Fibroblast of the conjunctiva (primary cell): ENCODE data around the gene SLAIN2.

Experiments
- DNase-seq: peaks from one replicate; pipeline ENCODE4 v3.0.0-alpha.2; 2010; ENCODE audit warnings: low read depth

The SLAIN2 gene

DNA sequence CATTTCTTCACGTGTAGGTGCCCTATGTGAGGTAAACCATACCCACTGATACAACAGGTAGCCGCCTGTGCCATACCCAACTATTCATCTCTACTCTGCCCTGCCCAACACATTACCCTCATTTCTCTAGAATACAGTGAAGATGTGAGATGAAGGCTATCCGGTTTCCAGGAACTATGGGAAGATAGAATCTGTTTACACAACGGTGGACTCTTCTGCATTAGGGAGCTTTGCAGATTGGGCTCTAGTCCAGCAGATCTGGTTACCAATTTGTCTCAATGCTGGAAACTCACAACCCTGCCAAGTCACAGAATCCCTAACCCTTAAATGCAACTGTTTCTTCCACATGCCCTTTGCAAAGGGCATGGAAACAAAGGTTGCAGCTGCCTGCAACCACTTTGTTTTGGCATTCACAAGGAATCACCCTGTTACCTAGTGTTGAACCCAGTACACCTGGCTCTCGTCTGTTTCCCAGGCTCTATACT is 6.4 kb upstream of the SLAIN2 start:
- DNase-seq = no peak

DNA sequence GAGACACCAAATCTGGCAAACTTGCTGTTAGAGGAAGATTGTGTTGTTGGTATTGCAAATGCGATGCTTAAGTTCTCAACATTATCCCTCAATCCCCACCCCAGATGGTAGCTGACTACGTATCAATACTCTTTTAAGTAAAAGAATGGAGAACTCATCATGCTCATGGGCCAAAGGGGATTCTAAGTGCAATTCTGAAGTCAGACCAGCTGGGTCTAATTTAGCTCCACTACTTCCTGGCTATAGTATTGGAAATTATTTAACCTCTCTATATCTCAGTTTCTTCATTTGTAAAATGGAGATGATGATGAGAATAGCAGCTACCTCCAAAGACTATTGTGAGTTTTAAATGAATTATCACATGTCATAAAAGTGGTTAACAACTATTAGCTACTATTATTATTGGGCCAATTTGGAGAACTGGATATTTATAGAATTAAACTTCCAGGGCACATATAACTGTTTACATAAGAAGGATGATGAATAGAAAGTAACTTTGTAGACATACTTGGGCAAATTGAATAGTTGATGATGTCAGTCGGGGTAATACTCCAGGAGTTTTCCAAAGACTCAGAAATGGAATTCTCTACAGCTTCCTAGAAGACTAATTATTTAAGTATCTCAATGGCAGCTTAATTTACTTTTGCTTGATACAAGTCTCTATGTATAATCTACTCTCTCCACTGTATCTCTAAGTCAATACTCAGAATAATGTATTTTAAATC is 5.0 kb upstream of the SLAIN2 start:
- DNase-seq = no peak

DNA sequence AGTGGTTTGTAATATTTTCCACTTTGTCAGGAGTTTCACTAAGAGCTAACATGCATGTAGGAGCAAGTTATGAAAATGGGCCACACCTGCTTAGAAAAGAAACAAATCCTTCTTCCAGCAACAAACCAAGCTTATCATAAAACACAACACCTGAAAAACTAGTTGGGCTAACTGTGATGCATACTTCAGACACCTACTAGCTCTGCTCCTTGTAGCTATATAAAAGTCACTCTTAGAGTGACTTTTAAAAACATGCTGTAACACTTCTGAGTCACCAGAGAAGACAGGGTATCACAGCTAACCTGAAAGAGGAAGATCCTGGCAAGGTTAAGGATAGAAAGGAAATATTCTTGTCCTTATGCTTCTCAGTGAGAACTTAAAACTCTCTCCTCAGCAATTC is 3.6 kb upstream of the SLAIN2 start:
- DNase-seq = no peak

DNA sequence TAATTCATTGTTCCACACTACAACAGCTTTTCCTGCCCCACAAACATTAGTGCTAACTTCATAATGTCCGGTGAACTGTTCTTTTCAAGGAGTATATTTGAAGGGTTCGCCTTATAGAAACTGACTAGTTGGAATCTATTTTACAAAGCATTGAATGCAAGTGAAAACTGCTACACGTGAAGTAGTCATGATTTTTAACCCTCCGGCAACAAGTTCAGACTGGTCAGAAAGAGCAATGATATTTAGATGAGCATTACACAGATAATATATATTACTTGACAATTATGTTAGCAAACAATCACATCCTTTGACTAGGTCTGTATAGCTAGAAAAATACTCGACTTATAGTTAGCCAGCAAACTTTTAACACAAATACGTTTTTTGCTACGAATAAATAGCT is 1.7 kb upstream of the SLAIN2 start:
- DNase-seq = no peak

GRCh38 chr4:48340276-48340964 is 909 bp upstream of the SLAIN2 start:
- DNase-seq = no peak

DNA sequence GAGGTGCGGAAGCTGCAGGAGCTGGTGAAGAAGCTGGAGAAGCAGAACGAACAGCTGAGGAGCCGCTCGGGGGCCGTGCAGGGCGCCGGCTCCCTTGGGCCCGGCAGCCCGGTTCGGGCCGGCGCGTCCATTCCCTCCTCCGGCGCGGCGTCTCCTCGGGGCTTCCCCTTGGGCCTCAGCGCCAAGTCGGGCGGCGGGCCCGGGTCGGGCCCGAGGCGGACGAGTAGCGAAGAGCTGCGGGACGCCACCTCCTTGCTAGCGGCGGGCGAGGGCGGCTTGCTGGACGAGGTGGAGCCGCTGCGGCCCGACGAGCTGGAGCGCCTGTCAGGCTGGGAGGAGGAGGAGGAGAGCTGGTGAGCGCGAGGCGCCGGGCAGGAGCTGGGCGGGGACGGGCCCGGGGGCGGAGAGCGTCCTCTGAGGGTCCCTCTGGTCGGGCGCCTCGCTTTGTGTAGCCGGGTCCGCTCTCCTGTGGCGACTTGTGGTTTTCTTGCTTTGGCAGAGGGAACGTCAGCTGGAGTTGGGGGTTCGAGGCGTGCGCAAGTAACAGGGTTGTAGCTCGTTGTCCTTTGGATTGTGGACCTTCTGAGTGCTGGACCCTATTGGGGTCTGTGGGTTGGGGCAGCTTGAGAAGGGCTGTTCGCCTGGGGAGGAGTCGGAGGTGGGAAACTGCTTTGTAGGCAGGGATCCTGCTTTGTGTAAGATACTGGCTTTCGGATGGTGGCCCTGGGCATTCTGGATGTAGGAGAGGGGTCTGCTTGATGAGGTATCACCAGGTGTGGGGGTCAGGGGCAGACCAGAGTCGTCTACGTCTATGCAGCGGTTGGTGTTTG is 662 bp downstream of the SLAIN2 start:
- DNase-seq = no peak

GRCh38 chr4:48342606-48342880 is 1.2 kb downstream of the SLAIN2 start:
- no peak for DNase-seq

GRCh38 chr4:48343035-48343434 is 1.7 kb downstream of the SLAIN2 start:
- no peak for DNase-seq

DNA sequence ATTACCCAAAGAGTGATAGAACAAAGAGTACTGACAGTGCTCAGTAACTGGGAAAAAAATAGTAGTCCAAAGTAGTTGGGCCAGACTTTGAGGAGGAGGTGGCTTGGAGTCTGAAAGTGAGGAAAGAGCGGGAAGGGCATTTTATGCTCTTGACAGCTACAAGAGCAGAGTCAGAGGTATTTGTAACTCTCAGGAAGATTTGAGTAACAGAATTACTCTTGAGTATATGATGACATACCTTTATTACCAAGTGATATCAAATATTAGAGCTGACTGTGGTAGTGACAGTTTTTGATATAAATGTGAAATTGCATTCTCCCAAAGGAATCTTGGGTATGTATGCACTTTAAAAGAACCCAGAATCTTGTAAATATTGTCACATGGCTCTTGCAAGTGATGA is 2.2 kb downstream of the SLAIN2 start:
- no peak for DNase-seq

GRCh38 chr4:48345542-48345941 is 4.2 kb downstream of the SLAIN2 start:
- no peak for DNase-seq

- no peak for DNase-seq
Measured at GRCh38 chr4:48346594-48346993, 5.3 kb downstream of the SLAIN2 start.

GRCh38 chr4:48347282-48347921 is 6.1 kb downstream of the SLAIN2 start:
- no peak for DNase-seq

- DNase-seq = no peak
Measured at GRCh38 chr4:48350871-48351270, 9.5 kb downstream of the SLAIN2 start.

DNA sequence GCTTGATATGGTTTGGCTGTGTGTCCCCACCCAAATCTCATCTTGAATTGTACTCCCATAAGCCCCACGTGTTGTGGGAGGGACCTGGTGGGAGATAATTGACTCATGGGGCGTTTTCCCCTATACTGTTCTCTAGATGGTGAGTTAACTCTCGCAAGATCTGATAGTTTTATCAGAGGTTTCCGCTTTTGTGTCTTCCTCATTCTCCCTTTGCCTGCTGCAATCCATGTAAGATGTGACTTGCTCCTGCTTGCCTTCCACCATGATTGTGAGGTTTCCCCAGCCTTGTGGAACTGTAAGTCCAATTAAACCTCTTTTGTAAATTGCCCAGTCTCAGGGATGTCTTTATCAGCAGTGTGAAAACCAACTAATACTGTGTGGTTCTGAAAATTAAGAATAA is 11.5 kb downstream of the SLAIN2 start:
- DNase-seq = no peak

GRCh38 chr4:48356355-48356754 is 15.0 kb downstream of the SLAIN2 start:
- no peak for DNase-seq

- no peak for DNase-seq
Measured at GRCh38 chr4:48360285-48361011, 19.1 kb downstream of the SLAIN2 start.

GRCh38 chr4:48361012-48361400 is 19.7 kb downstream of the SLAIN2 start:
- DNase-seq = peak; percentile 39

DNA sequence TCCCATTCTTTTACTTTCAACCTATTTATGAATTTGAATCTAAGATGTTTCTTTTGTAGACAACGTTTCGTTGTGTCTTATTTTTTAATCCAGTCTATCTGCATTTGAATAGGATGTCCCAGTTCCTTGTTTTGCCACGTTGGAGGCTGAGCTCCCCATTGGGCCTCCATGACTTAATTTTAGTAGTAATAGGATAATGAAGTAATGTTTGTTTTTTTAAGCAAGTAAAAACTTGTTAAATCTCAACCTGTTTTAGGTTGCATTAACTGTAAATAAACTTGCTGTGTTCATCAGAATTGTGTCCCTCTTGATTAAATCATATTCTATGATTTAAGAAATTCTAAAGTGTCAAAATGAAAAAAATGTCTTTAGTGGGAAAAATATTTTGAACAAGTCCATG is 25.3 kb downstream of the SLAIN2 start:
- no peak for DNase-seq

- DNase-seq = no peak
Measured at GRCh38 chr4:48367016-48367415, 25.7 kb downstream of the SLAIN2 start.

- DNase-seq = no peak
Measured at GRCh38 chr4:48368389-48368788, 27.1 kb downstream of the SLAIN2 start.

DNA sequence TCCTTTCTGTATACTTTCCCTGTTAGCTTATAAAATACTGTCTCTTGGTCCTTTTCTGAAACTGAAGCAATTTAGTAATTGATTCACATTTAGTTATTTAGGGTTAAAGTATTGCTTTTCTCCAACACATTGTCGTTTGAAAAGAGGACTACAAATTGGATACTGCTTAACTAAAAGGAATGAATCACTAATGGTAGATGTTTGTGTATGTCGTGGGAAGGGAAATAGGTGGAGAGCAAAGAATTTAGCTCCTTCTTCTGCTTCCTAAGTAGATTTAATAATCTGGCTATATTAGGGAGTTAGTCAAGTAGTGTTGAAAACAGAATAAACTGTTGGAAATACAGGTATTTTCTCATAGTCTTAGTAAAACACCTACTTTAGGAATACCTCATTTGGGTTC is 27.9 kb downstream of the SLAIN2 start:
- DNase-seq = no peak

DNA sequence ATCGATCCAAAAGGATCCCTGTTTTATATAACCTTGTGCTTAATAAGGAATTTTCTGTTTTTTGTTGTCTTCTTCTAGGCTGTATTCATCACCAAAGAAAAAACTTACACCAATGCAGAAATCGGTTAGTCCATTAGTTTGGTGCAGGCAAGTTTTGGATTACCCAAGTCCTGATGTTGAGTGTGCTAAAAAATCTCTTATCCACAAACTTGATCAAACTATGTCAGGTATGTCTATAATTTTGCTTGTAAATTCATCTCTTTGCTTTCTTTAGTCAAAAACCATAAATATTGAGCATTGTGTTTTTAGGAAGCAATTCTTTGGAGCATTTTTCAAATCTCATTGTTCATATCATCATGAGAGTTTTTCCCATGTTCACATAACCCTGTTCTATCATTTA is 28.4 kb downstream of the SLAIN2 start:
- no peak for DNase-seq
